ENCODE measurements around the gene SRRM1.
"Not testable (repeated sequence)": the region's sequence is repeated elsewhere in the genome, so short reads cannot be mapped to it uniquely, and the experiment has no call there.

Gene SRRM1

GRCh38 chr1:24715658-24716057 lies 72.6 kb downstream of the SRRM1 start:
- no peak for TF ChIP-seq CTCF (IDR thresholded peaks at IDR 0.05; ENCODE audit: borderline replicate concordance, control extremely low read depth, extremely low read depth, insufficient read depth, missing control alignments)
- no peak for DNase-seq (ENCODE audit: low spot score)
- in situ Hi-C loops (cut with MboI; ENCODE audit: low sequenced_read_pairs, unreplicated experiment) = no loop called here

- TF ChIP-seq CTCF (IDR thresholded peaks at IDR 0.05; ENCODE audit: borderline replicate concordance, control extremely low read depth, extremely low read depth, insufficient read depth, missing control alignments) = no peak
- no peak for DNase-seq (ENCODE audit: low spot score)
- in situ Hi-C loops (cut with MboI; ENCODE audit: low sequenced_read_pairs, unreplicated experiment) = no loop called here
Observed at GRCh38 chr1:24717887-24718650, 75.0 kb downstream of the SRRM1 start.

GRCh38 chr1:24720152-24720551 lies 77.0 kb downstream of the SRRM1 start:
- in situ Hi-C loops (cut with MboI; ENCODE audit: low sequenced_read_pairs, unreplicated experiment) = no loop called here
- no peak for TF ChIP-seq CTCF (IDR thresholded peaks at IDR 0.05; ENCODE audit: borderline replicate concordance, control extremely low read depth, extremely low read depth, insufficient read depth, missing control alignments)
- no peak for DNase-seq (ENCODE audit: low spot score)

- DNase-seq (ENCODE audit: low spot score) = no peak
- no peak for TF ChIP-seq CTCF (IDR thresholded peaks at IDR 0.05; ENCODE audit: borderline replicate concordance, control extremely low read depth, extremely low read depth, insufficient read depth, missing control alignments)
- in situ Hi-C loops (cut with MboI; ENCODE audit: low sequenced_read_pairs, unreplicated experiment) = no loop called here
Observed at GRCh38 chr1:24721533-24721932, 78.4 kb downstream of the SRRM1 start.

- DNase-seq (ENCODE audit: low spot score); in situ Hi-C loops (cut with MboI; ENCODE audit: low sequenced_read_pairs, unreplicated experiment): not testable (repeated sequence)
Observed at GRCh38 chr1:24722073-24723035, 79.3 kb downstream of the SRRM1 start.

Data from GM13976 (cell line).